Measurements from ENCODE around the gene MMP1. TPM values are rescaled to one million over a fixed set of nuclear protein-coding genes. Genes with fewer than 3 reads are reported as not detected.

MMP1 gene
- total RNA-seq, 2 donors from 2014 or later = not detected

GRCh38 chr11:102813484-102813883, 15.5 kb upstream of the MMP1 start:
- peaks cover 0 to 5% of the 10 kb centered on the region in 2 donors for H3K36me3 Mint-ChIP-seq
- no peak for ATAC-seq
- DNase-seq (ENCODE audit: low spot score in 2 of 2) = no peak
- no peak overlapping the region for H3K27ac Mint-ChIP-seq
- H3K9me3 Mint-ChIP-seq = peaks cover 11 to 14% of the 10 kb centered on the region in 2 donors

GRCh38 chr11:102812188-102812587, 14.2 kb upstream of the MMP1 start:
- H3K27ac Mint-ChIP-seq = no peak overlapping the region
- ATAC-seq = no peak
- H3K36me3 Mint-ChIP-seq = peaks cover 0 to 5% of the 10 kb centered on the region in 2 donors
- peaks cover 6 to 11% of the 10 kb centered on the region in 2 donors for H3K9me3 Mint-ChIP-seq
- DNase-seq (ENCODE audit: low spot score in 2 of 2) = no peak

GRCh38 chr11:102810950-102811660, 13.1 kb upstream of the MMP1 start:
- H3K27ac Mint-ChIP-seq = no peak overlapping the region
- no peak for DNase-seq (ENCODE audit: low spot score in 2 of 2)
- ATAC-seq = no peak
- no peaks in the 10 kb centered on the region for H3K36me3 Mint-ChIP-seq
- peaks cover 0 to 5% of the 10 kb centered on the region in 2 donors for H3K9me3 Mint-ChIP-seq

GRCh38 chr11:102809971-102810370, 12.0 kb upstream of the MMP1 start:
- Mint-ChIP-seq H3K9me3 (no peaks in the 10 kb centered on the region), H3K27ac (no peak overlapping the region), H3K36me3 (no peaks in the 10 kb centered on the region)
- DNase-seq (ENCODE audit: low spot score in 2 of 2) = no peak
- no peak for ATAC-seq

GRCh38 chr11:102807921-102808320, 10.0 kb upstream of the MMP1 start:
- Mint-ChIP-seq H3K27ac (no peak overlapping the region), H3K36me3 (no peaks in the 10 kb centered on the region), H3K9me3 (no peaks in the 10 kb centered on the region)
- DNase-seq (ENCODE audit: low spot score in 2 of 2) = no peak
- ATAC-seq = peak in 1 of 2 donors; percentile 24

- no peaks in the 10 kb centered on the region for H3K36me3 Mint-ChIP-seq
Measured at GRCh38 chr11:102806296-102806695, 8.3 kb upstream of the MMP1 start.

GRCh38 chr11:102802341-102802740, 4.4 kb upstream of the MMP1 start:
- no peaks in the 10 kb centered on the region for H3K36me3 Mint-ChIP-seq
- ATAC-seq (no peak), DNase-seq (ENCODE audit: low spot score in 2 of 2) (no peak)
- H3K27ac Mint-ChIP-seq = no peak overlapping the region
- H3K9me3 Mint-ChIP-seq = no peaks in the 10 kb centered on the region

More at GRCh38 chr11:102806296-102806695, 8.3 kb upstream of the MMP1 start:
- DNase-seq (ENCODE audit: low spot score in 2 of 2) (no peak), ATAC-seq (no peak)
- H3K27ac Mint-ChIP-seq = no peak overlapping the region
- no peaks in the 10 kb centered on the region for H3K9me3 Mint-ChIP-seq

GRCh38 chr11:102800767-102801166, 2.8 kb upstream of the MMP1 start:
- no peaks in the 10 kb centered on the region for H3K9me3 Mint-ChIP-seq
- no peak overlapping the region for H3K27ac Mint-ChIP-seq
- DNase-seq (ENCODE audit: low spot score in 2 of 2) = no peak
- no peaks in the 10 kb centered on the region for H3K36me3 Mint-ChIP-seq
- no peak for ATAC-seq

GRCh38 chr11:102799681-102800340, 1.9 kb upstream of the MMP1 start:
- Mint-ChIP-seq H3K27ac (no peak overlapping the region), H3K9me3 (no peaks in the 10 kb centered on the region), H3K36me3 (no peaks in the 10 kb centered on the region)
- no peak for DNase-seq (ENCODE audit: low spot score in 2 of 2)
- no peak for ATAC-seq

- Mint-ChIP-seq H3K27ac (no peak overlapping the region), H3K36me3 (no peaks in the 10 kb centered on the region), H3K9me3 (no peaks in the 10 kb centered on the region)
- DNase-seq (ENCODE audit: low spot score in 2 of 2) = no peak
- ATAC-seq = peak in 1 of 2 donors; percentile 61
Measured at GRCh38 chr11:102794382-102794781, 3.6 kb downstream of the MMP1 start.

- H3K36me3 Mint-ChIP-seq = no peaks in the 10 kb centered on the region
- no peaks in the 10 kb centered on the region for H3K9me3 Mint-ChIP-seq
- no peak for DNase-seq (ENCODE audit: low spot score in 2 of 2)
- ATAC-seq = no peak
- no peak overlapping the region for H3K27ac Mint-ChIP-seq
Measured at GRCh38 chr11:102793677-102794290, 4.2 kb downstream of the MMP1 start.

- H3K9me3 Mint-ChIP-seq = no peaks in the 10 kb centered on the region
- no peaks in the 10 kb centered on the region for H3K36me3 Mint-ChIP-seq
- DNase-seq (ENCODE audit: low spot score in 2 of 2) (no peak), ATAC-seq (no peak)
- no peak overlapping the region for H3K27ac Mint-ChIP-seq
Measured at GRCh38 chr11:102792604-102793003, 5.4 kb downstream of the MMP1 start.

- H3K9me3 Mint-ChIP-seq = no peaks in the 10 kb centered on the region
- ATAC-seq = no peak
Measured at GRCh38 chr11:102791271-102792036, 6.5 kb downstream of the MMP1 start.

GRCh38 chr11:102788334-102788995, 9.5 kb downstream of the MMP1 start:
- DNase-seq (ENCODE audit: low spot score in 2 of 2) = no peak
- ATAC-seq = no peak
- Mint-ChIP-seq H3K9me3 (no peaks in the 10 kb centered on the region), H3K27ac (no peak overlapping the region), H3K36me3 (no peaks in the 10 kb centered on the region)

More at GRCh38 chr11:102791271-102792036, 6.5 kb downstream of the MMP1 start:
- no peak overlapping the region for H3K27ac Mint-ChIP-seq
- DNase-seq (ENCODE audit: low spot score in 2 of 2) = no peak
- no peaks in the 10 kb centered on the region for H3K36me3 Mint-ChIP-seq

- ATAC-seq (no peak), DNase-seq (ENCODE audit: low spot score in 2 of 2) (no peak)
- Mint-ChIP-seq H3K36me3 (no peaks in the 10 kb centered on the region), H3K27ac (no peak overlapping the region), H3K9me3 (no peaks in the 10 kb centered on the region)
Measured at GRCh38 chr11:102784380-102784779, 13.6 kb downstream of the MMP1 start.

- H3K27ac Mint-ChIP-seq = no peak overlapping the region
- DNase-seq (ENCODE audit: low spot score in 2 of 2) (no peak), ATAC-seq (no peak)
- H3K9me3 Mint-ChIP-seq = no peaks in the 10 kb centered on the region
- no peaks in the 10 kb centered on the region for H3K36me3 Mint-ChIP-seq
Measured at GRCh38 chr11:102783720-102784119, 14.2 kb downstream of the MMP1 start.

Measured in activated naive CD4-positive, alpha-beta T cell treated with anti-CD3 and anti-CD28 coated beads, Interleukin-2, amount 50 U/mL, for 72 hours (primary cell).